OCI-LY1 (cell line): Measurements from ENCODE around the gene IGSF3.

Experiments
- H2AFZ ChIP-seq: fragments of 200-600 bp; sonication (generic), shearing (Covaris generic); 2 replicates; pipeline ENCODE4 v1.6.0; 2014; ENCODE audit warnings: antibody characterized with exemption, mild to moderate bottlenecking, low read length
- H3F3A ChIP-seq: fragments of 200-600 bp; sonication (generic), shearing (Covaris generic); 2 replicates; pipeline ENCODE4 v1.6.0; 2014; ENCODE audit warnings: mild to moderate bottlenecking, antibody characterized with exemption, low read length, moderate library complexity; ENCODE audit not compliant: insufficient read depth
- H3K27ac ChIP-seq: fragments of 200-600 bp; sonication (generic); 2 replicates; pipeline ENCODE4 v1.5.1; 2014; ENCODE audit warnings: low read length, mixed run types, mild to moderate bottlenecking, low read depth; ENCODE audit not compliant: poor library complexity, severe bottlenecking
- H3K27me3 ChIP-seq: fragments of 200-600 bp; sonication (generic); 2 replicates; pipeline ENCODE4 v1.6.0; 2014; ENCODE audit warnings: antibody characterized with exemption, mild to moderate bottlenecking, low read length, moderate library complexity; ENCODE audit not compliant: insufficient read depth
- H3K36me3 ChIP-seq: fragments of 200-600 bp; sonication (generic); 2 replicates; pipeline ENCODE4 v1.6.1; 2014; ENCODE audit warnings: mild to moderate bottlenecking, antibody characterized with exemption, low read length, moderate library complexity, mixed read lengths; ENCODE audit not compliant: insufficient read depth
- H3K4me1 ChIP-seq: fragments of 200-600 bp; sonication (generic); 2 replicates; pipeline ENCODE4 v1.5.1; 2014; ENCODE audit warnings: mild to moderate bottlenecking, low read length, moderate library complexity; ENCODE audit not compliant: insufficient read depth, severe bottlenecking
- H3K4me2 ChIP-seq: fragments of 200-600 bp; sonication (generic), shearing (Covaris generic); 2 replicates; pipeline ENCODE4 v1.6.1; 2014; ENCODE audit warnings: low read length
- H3K4me3 ChIP-seq: fragments of 200-600 bp; sonication (generic); 2 replicates; pipeline ENCODE4 v1.5.1; 2014; ENCODE audit warnings: low read length, low read depth, mild to moderate bottlenecking, mixed read lengths; ENCODE audit not compliant: poor library complexity, severe bottlenecking
- H3K79me2 ChIP-seq: fragments of 200-600 bp; shearing (Covaris generic); 2 replicates; pipeline ENCODE4 v1.6.1; 2016; ENCODE audit warnings: mixed run types, low read length, mixed read lengths; ENCODE audit not compliant: insufficient read depth
- H3K9ac ChIP-seq: fragments of 200-600 bp; sonication (generic), shearing (Covaris generic); 2 replicates; pipeline ENCODE4 v1.6.1; 2014; ENCODE audit warnings: mild to moderate bottlenecking, low read length, mixed read lengths
- H3K9me2 ChIP-seq: fragments of 200-600 bp; sonication (generic), shearing (Covaris generic); 2 replicates; pipeline ENCODE4 v1.6.1; 2014; ENCODE audit warnings: low read depth, mild to moderate bottlenecking, low read length, mixed read lengths
- H3K9me3 ChIP-seq: fragments of 200-600 bp; shearing (Covaris generic); 2 replicates; pipeline ENCODE4 v1.6.1; 2014; ENCODE audit warnings: low read length, mixed read lengths
- H4K20me1 ChIP-seq: fragments of 200-600 bp; sonication (generic), shearing (Covaris generic); 2 replicates; pipeline ENCODE4 v1.6.0; 2016; ENCODE audit warnings: mild to moderate bottlenecking, low read length; ENCODE audit not compliant: insufficient read depth
- CTCF ChIP-seq: fragments of 200-600 bp; sonication (generic), shearing (Covaris generic); IDR thresholded peaks from 2 replicates; pipeline ENCODE4 v1.5.1; 2017; ENCODE audit warnings: mild to moderate bottlenecking, antibody characterized with exemption, low read length, moderate library complexity, mixed read lengths
- EZH2 ChIP-seq: fragments of 200-600 bp; sonication (generic), shearing (Covaris generic); IDR thresholded peaks from 2 replicates; pipeline ENCODE4 v1.8.0; 2017; ENCODE audit warnings: borderline replicate concordance, mixed run types, mild to moderate bottlenecking, antibody characterized with exemption, low read length, moderate library complexity, mixed read lengths

IGSF3 gene

GRCh38 chr1:116528329-116529083, 139.0 kb downstream of the IGSF3 start:
- H3K4me3 ChIP-seq = no peak overlapping the region
- no peaks in the 10 kb centered on the region for H3K9me2 ChIP-seq
- no peaks in the 10 kb centered on the region for H3K9me3 ChIP-seq
- no peak overlapping the region for H2AFZ ChIP-seq
- no peak overlapping the region for H3K27ac ChIP-seq
- no peak for TF ChIP-seq EZH2
- no peak for TF ChIP-seq CTCF
- H3F3A ChIP-seq = no peaks in the 10 kb centered on the region
- no peaks in the 10 kb centered on the region for H3K36me3 ChIP-seq
- no peaks in the 10 kb centered on the region for H3K4me1 ChIP-seq
- H3K79me2 ChIP-seq = no peaks in the 10 kb centered on the region
- H3K27me3 ChIP-seq = no peaks in the 10 kb centered on the region
- H3K4me2 ChIP-seq = no peak overlapping the region
- H4K20me1 ChIP-seq = no peaks in the 10 kb centered on the region
- no peak overlapping the region for H3K9ac ChIP-seq

DNA sequence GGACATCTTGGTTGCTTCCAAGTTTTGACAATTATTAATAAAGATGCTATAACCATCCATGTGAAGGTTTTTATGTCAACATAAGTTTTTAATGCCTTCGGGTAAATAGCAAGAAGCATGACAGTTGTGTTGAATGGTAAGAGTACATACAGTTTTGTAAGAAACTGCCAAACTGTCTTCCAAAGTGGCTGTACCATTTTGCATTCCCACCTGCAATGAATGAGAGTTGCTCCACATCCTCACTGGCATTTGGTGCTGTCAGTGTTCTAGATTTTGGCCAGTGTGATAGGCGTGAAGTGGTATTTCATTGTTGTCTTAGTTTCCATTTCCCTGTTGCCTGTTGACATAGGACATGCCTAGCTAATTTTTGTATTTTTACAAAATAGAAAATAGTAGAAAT, 142.1 kb downstream of the IGSF3 start:
- H3K36me3 ChIP-seq = no peaks in the 10 kb centered on the region
- no peaks in the 10 kb centered on the region for H3K27me3 ChIP-seq
- TF ChIP-seq CTCF = no peak
- no peak for TF ChIP-seq EZH2
- H3K79me2 ChIP-seq = no peaks in the 10 kb centered on the region
- no peak overlapping the region for H3K4me2 ChIP-seq
- no peak overlapping the region for H3K4me3 ChIP-seq
- H3K9ac ChIP-seq = no peak overlapping the region
- no peak overlapping the region for H3K27ac ChIP-seq
- no peaks in the 10 kb centered on the region for H3K4me1 ChIP-seq
- no peak overlapping the region for H2AFZ ChIP-seq
- no peaks in the 10 kb centered on the region for H3K9me2 ChIP-seq
- no peaks in the 10 kb centered on the region for H4K20me1 ChIP-seq
- H3F3A ChIP-seq = no peaks in the 10 kb centered on the region
- no peaks in the 10 kb centered on the region for H3K9me3 ChIP-seq
